ENCODE results near the gene PCP4L1. TPM values are rescaled to one million over a fixed set of nuclear protein-coding genes. Genes with fewer than 3 reads are reported as not detected.

Gene PCP4L1
- not detected in 2 replicates for total RNA-seq (2021)
- Bru-seq, nascent RNA: percentile 8 among the genes with signal in this experiment
- percentile 3 among the genes with signal in this experiment for BruChase-seq, experiment 1, labeled RNA remaining after a 2-hour chase
- percentile 4 among the genes with signal in this experiment for BruChase-seq, experiment 2, labeled RNA remaining after a 6-hour chase
- long read RNA-seq: 0 reads

- H3K27me3 ChIP-seq (ENCODE audit: insufficient read depth, low read depth): peaks cover 19% of the 10 kb centered on the region
- H3K36me3 ChIP-seq (ENCODE audit: low read depth): no peaks in the 10 kb centered on the region
- no peaks in the 10 kb centered on the region for H4K20me1 ChIP-seq (ENCODE audit: insufficient read depth)
- no peaks in the 10 kb centered on the region for H3K79me2 ChIP-seq (ENCODE audit: low read depth)
- TF ChIP-seq CTCF (conservative IDR thresholded peaks at IDR 0.05) (no peak), EZH2 (IDR thresholded peaks at IDR 0.05; ENCODE audit: low read depth) (no peak)
- H3K9me2 ChIP-seq (ENCODE audit: insufficient read depth): no peaks in the 10 kb centered on the region
- no peak within 1 kb of the TSS; the same call in 1 of the 2 replicates for H2AFZ ChIP-seq
- H3K4me1 ChIP-seq (replicated peaks; ENCODE audit: insufficient read depth): peaks cover 29% of the 10 kb centered on the region
- peak within 1 kb of the TSS; percentile 83 for H3K4me2 ChIP-seq
- H3K27ac ChIP-seq: no peak within 1 kb of the TSS
- CTCF ChIA-PET: no interaction called here
- peak within 1 kb of the TSS; percentile 51 for H3K4me3 ChIP-seq
- H3F3A ChIP-seq (ENCODE audit: insufficient read depth, low read depth): peaks cover 23% of the 10 kb centered on the region; the same call in 1 of the 2 replicates
- no TSS peak for BruUV-seq (replicated peaks)
- POLR2A ChIA-PET (ENCODE audit: unreplicated experiment): no interaction called here
- intact Hi-C loops (cut with micrococcal nuclease; ENCODE audit: unreplicated experiment): no loop called here
- DNase-seq: peak in 1 of 2 experiments; percentile 16
- no peaks in the 10 kb centered on the region for H3K9me3 ChIP-seq (ENCODE audit: insufficient read depth, low read depth)
These were observed at the start of gene PCP4L1 for GRCh38 chr1:161258439-161259344. TSS of gene PCP4L1 (plus strand) at chr1:161258745. CDS start at chr1:161258975, 230 bp downstream.

- Histone ChIP-seq H3K79me2 (ENCODE audit: low read depth) (0 out of 2 replicates have a peak, but pooled peaks cover 4% of the 10 kb centered on the region), H3K36me3 (ENCODE audit: low read depth) (peaks cover 40% of the 10 kb centered on the region), H3K9me3 (ENCODE audit: insufficient read depth, low read depth) (no peaks in the 10 kb centered on the region), H3K27me3 (ENCODE audit: insufficient read depth, low read depth) (no peaks in the 10 kb centered on the region), H4K20me1 (ENCODE audit: insufficient read depth) (no peaks in the 10 kb centered on the region; the same call in 1 of the 2 replicates), H3F3A (ENCODE audit: insufficient read depth, low read depth) (peaks cover 10% of the 10 kb centered on the region; the same call in 1 of the 2 replicates), H3K27ac (no peak overlapping the region), H3K9me2 (ENCODE audit: insufficient read depth) (no peaks in the 10 kb centered on the region), H2AFZ (no peak overlapping the region), H3K4me3 (no peak overlapping the region), H3K4me2 (no peak overlapping the region), H3K4me1 (replicated peaks; ENCODE audit: insufficient read depth) (no peaks in the 10 kb centered on the region)
- peak; percentile 43 to 79 for DNase-seq
- POLR2A ChIA-PET (ENCODE audit: unreplicated experiment): no interaction called here
- no TSS peak for BruUV-seq (replicated peaks)
- TF ChIP-seq EZH2 (IDR thresholded peaks at IDR 0.05; ENCODE audit: low read depth) (no peak), CTCF (conservative IDR thresholded peaks at IDR 0.05) (peak; percentile 94)
- CTCF ChIA-PET: no interaction called here
- intact Hi-C loops (cut with micrococcal nuclease; ENCODE audit: unreplicated experiment): loop anchor here (5.0 kb wide), 2 partner anchors 172 to 527 kb away; no protein-coding TSS in a partner anchor
These were observed 48.6 kb upstream of the PCP4L1 start for GRCh38 chr1:161209790-161210409.

GRCh38 chr1:161214369-161214768 is 44.2 kb upstream of the PCP4L1 start:
- peaks cover 7% of the 10 kb centered on the region; the same call in 1 of the 2 replicates for H3K4me1 ChIP-seq (replicated peaks; ENCODE audit: insufficient read depth)
- H2AFZ ChIP-seq: no peak overlapping the region
- no peak overlapping the region for H3K27ac ChIP-seq
- no peak overlapping the region for H3K4me2 ChIP-seq
- H3K36me3 ChIP-seq (ENCODE audit: low read depth): peaks cover 23% of the 10 kb centered on the region
- POLR2A ChIA-PET (ENCODE audit: unreplicated experiment): no interaction called here
- no TSS peak for BruUV-seq (replicated peaks)
- no peak for TF ChIP-seq CTCF (conservative IDR thresholded peaks at IDR 0.05)
- no peak for TF ChIP-seq EZH2 (IDR thresholded peaks at IDR 0.05; ENCODE audit: low read depth)
- intact Hi-C loops (cut with micrococcal nuclease; ENCODE audit: unreplicated experiment): loop anchor here (5.0 kb wide), 2 partner anchors 168 to 523 kb away; no protein-coding TSS in a partner anchor
- no peak for DNase-seq
- H3K79me2 ChIP-seq (ENCODE audit: low read depth): no peaks in the 10 kb centered on the region
- CTCF ChIA-PET: no interaction called here
- peaks cover 7% of the 10 kb centered on the region; the same call in 1 of the 2 replicates for H3F3A ChIP-seq (ENCODE audit: insufficient read depth, low read depth)
- no peaks in the 10 kb centered on the region for H3K9me3 ChIP-seq (ENCODE audit: insufficient read depth, low read depth)
- no peak overlapping the region for H3K4me3 ChIP-seq
- no peaks in the 10 kb centered on the region for H3K27me3 ChIP-seq (ENCODE audit: insufficient read depth, low read depth)
- H4K20me1 ChIP-seq (ENCODE audit: insufficient read depth): no peaks in the 10 kb centered on the region
- no peaks in the 10 kb centered on the region for H3K9me2 ChIP-seq (ENCODE audit: insufficient read depth)

All from PC-9 (cell line).